ENCODE results near the gene RPS16.
A peak's percentile ranks its signal among the peaks of the same experiment; 100 is the strongest.

RPS16 gene

GRCh38 chr19:39405958-39406655 is 29.6 kb downstream of the RPS16 start:
- no peak for FAIRE-seq

GRCh38 chr19:39405261-39405957 is 30.3 kb downstream of the RPS16 start:
- FAIRE-seq: no peak

- no peak for FAIRE-seq
These were observed 32.1 kb downstream of the RPS16 start for GRCh38 chr19:39403331-39404312.

GRCh38 chr19:39402346-39403300 is 33.1 kb downstream of the RPS16 start:
- no peak for FAIRE-seq

- FAIRE-seq: no peak
These were observed 34.0 kb downstream of the RPS16 start for GRCh38 chr19:39401549-39402345.

GRCh38 chr19:39401070-39401548 is 34.6 kb downstream of the RPS16 start:
- FAIRE-seq: no peak

- FAIRE-seq: no peak
These were observed 35.7 kb downstream of the RPS16 start for GRCh38 chr19:39400061-39400460.

- no peak for FAIRE-seq
These were observed 36.1 kb downstream of the RPS16 start for GRCh38 chr19:39399668-39400050.

- no peak for FAIRE-seq
These were observed 37.4 kb downstream of the RPS16 start for GRCh38 chr19:39398297-39398864.

GRCh38 chr19:39397360-39398296 is 38.1 kb downstream of the RPS16 start:
- no peak for FAIRE-seq

- FAIRE-seq: peak; percentile 99
These were observed 44.9 kb downstream of the RPS16 start, which contains the start of the genes MED29 and PAF1 for GRCh38 chr19:39390751-39391437. TSS of gene MED29 (plus strand) at chr19:39391378. CDS start at chr19:39391423, 45 bp downstream. TSS of gene PAF1 (minus strand) at chr19:39391106. CDS start at chr19:39390864, 242 bp downstream.

- no peak for FAIRE-seq
These were observed 45.3 kb downstream of the RPS16 start for GRCh38 chr19:39390451-39390750.

GRCh38 chr19:39389631-39390414 is 45.9 kb downstream of the RPS16 start:
- no peak for FAIRE-seq

GRCh38 chr19:39388657-39389056 is 47.1 kb downstream of the RPS16 start:
- FAIRE-seq: no peak

- no peak for FAIRE-seq
These were observed 49.2 kb downstream of the RPS16 start for GRCh38 chr19:39386557-39386956.

- FAIRE-seq: no peak
These were observed 49.9 kb downstream of the RPS16 start for GRCh38 chr19:39385629-39386411.

Measured in A204.1 (cell line).